Astrocyte (in vitro differentiated cells and primary cell): ENCODE data around the gene SFTPD. TPM values are rescaled to one million over a fixed set of nuclear protein-coding genes. Genes with fewer than 3 reads are reported as not detected.

Experiments used
- DNase-seq: peaks from one replicate; pipeline ENCODE4 v3.0.0-alpha.2; 2010; ENCODE audit warnings: low read depth
- FAIRE-seq: peaks from 2 replicates; lab custom pipeline; 2011; peaks lifted over from hg19 to GRCh38; lab: Jason Lieb, UNC
- H2AFZ ChIP-seq: 2 replicates; pipeline ENCODE4 v1.6.0; 2012; ENCODE audit warnings: low read depth, low read length, inconsistent platforms
- H3K27ac ChIP-seq: 2 replicates; pipeline ENCODE4 v1.5.1; 2011; ENCODE audit warnings: low read depth, low read length, inconsistent platforms
- H3K27me3 ChIP-seq: 2 replicates; pipeline ENCODE4 v1.6.0; 2011; ENCODE audit warnings: low read length, inconsistent platforms; ENCODE audit not compliant: insufficient read depth
- H3K36me3 ChIP-seq: 2 replicates; pipeline ENCODE4 v1.5.1; 2011; ENCODE audit warnings: low read length, inconsistent platforms; ENCODE audit not compliant: insufficient read depth
- H3K4me1 ChIP-seq: 2 replicates; pipeline ENCODE4 v1.5.1; 2011; ENCODE audit warnings: low read length, inconsistent platforms; ENCODE audit not compliant: insufficient read depth
- H3K4me2 ChIP-seq: 2 replicates; pipeline ENCODE4 v1.6.0; 2012; ENCODE audit warnings: low read length, inconsistent platforms
- H3K4me3 ChIP-seq: 2 replicates; pipeline ENCODE4 v1.5.1; 2011; ENCODE audit warnings: low read depth, mild to moderate bottlenecking, low read length, inconsistent platforms; ENCODE audit not compliant: insufficient read depth
- H3K79me2 ChIP-seq: 2 replicates; pipeline ENCODE4 v1.6.0; 2012; ENCODE audit warnings: mild to moderate bottlenecking, low read length, inconsistent platforms; ENCODE audit not compliant: insufficient read depth
- H3K9ac ChIP-seq: 2 replicates; pipeline ENCODE4 v1.6.0; 2012; ENCODE audit warnings: mild to moderate bottlenecking, low read length, inconsistent platforms
- H3K9me3 ChIP-seq: 2 replicates; pipeline ENCODE4 v1.5.1; 2012; ENCODE audit warnings: low read depth, mild to moderate bottlenecking, low read length, inconsistent platforms; ENCODE audit not compliant: insufficient read depth
- H4K20me1 ChIP-seq: 2 replicates; pipeline ENCODE4 v1.6.0; 2012; ENCODE audit warnings: low read length, inconsistent platforms; ENCODE audit not compliant: insufficient read depth
- H3K27ac Mint-ChIP-seq: one replicate; pipeline ENCODE4 v1.8.0; 2021; ENCODE audit warnings: mild to moderate bottlenecking, mixed read lengths; ENCODE audit not compliant: unreplicated experiment
- H3K27me3 Mint-ChIP-seq: one replicate; pipeline ENCODE4 v1.8.0; 2021; ENCODE audit warnings: low read depth, mixed read lengths; ENCODE audit not compliant: unreplicated experiment
- H3K36me3 Mint-ChIP-seq: one replicate; pipeline ENCODE4 v1.8.0; 2021; ENCODE audit warnings: low read depth, mixed read lengths; ENCODE audit not compliant: unreplicated experiment
- H3K4me1 Mint-ChIP-seq: one replicate; pipeline ENCODE4 v1.8.0; 2021; ENCODE audit warnings: low read depth, mixed read lengths; ENCODE audit not compliant: unreplicated experiment
- H3K4me3 Mint-ChIP-seq: one replicate; pipeline ENCODE4 v1.8.0; 2021; ENCODE audit warnings: mild to moderate bottlenecking, moderate library complexity, mixed read lengths; ENCODE audit not compliant: unreplicated experiment
- H3K9me3 Mint-ChIP-seq: one replicate; pipeline ENCODE4 v1.8.0; 2021; ENCODE audit warnings: mild to moderate bottlenecking, mixed read lengths; ENCODE audit not compliant: unreplicated experiment
- EZH2 ChIP-seq: IDR thresholded peaks from 2 replicates; pipeline ENCODE4 v1.6.1; 2012; ENCODE audit warnings: mild to moderate bottlenecking, low read length, inconsistent platforms; ENCODE audit not compliant: insufficient read depth
- total RNA-seq: library from RNA; stranded (reverse); gene quantifications from 2 replicates; pipeline ENCODE4 v1.2.1, GENCODE V29; 2021
- TF ChIP-seq, protein P1 (sequence below): IDR thresholded peaks from 2 replicates; pipeline ENCODE4 v1.5.1; 2011; ENCODE audit warnings: low read depth, mild to moderate bottlenecking, inconsistent platforms, low read length, moderate library complexity; ENCODE audit not compliant: insufficient read depth

Gene SFTPD
- total RNA-seq, 1 donor from 2014 or later, result 0.27 TPM

DNA sequence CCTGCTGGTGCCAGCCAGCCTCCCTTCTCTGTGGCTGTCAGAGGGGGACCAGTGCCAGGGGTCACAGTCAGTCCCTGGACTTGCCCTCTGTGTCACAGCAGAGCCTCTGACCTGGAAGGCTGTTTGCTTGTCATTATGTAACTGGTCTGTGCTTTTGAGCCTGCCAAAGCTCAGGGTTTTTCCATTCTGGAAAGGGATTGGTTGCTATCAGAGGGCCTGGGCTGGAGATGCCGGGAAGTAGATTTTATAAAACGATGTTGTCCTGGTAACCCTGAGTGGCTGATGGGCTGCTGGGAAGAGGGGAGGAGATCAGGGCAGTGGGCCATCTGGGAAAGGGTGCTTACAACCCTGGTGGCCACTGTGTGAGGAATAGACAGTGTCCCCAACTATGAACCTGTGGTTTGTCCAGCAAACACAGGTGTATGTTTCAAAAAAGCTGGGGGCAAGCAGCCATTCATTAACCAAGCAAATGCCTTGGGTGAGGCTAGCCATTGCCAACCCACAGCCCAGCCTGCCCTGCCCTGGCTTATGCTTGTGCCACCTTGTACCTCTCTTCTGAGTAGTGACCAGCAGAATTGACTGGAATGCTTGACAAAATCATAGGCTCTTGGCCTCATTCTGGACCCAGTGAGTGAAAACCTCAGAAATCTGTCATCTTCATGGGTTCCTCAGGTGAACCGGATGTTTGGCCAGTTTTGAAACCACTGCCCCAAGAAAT, 21.6 kb downstream of the SFTPD start:
- Histone ChIP-seq H3K4me3 (no peak overlapping the region), H2AFZ (no peak overlapping the region), H3K4me1 (no peaks in the 10 kb centered on the region), H3K36me3 (no peaks in the 10 kb centered on the region), H3K4me2 (no peak overlapping the region), H3K27ac (no peak overlapping the region), H3K27me3 (peaks cover 17% of the 10 kb centered on the region), H3K9me3 (no peaks in the 10 kb centered on the region), H3K79me2 (no peaks in the 10 kb centered on the region), H4K20me1 (no peaks in the 10 kb centered on the region), H3K9ac (no peak overlapping the region)
- Mint-ChIP-seq H3K4me3 (no peak overlapping the region), H3K4me1 (no peaks in the 10 kb centered on the region), H3K27me3 (peaks cover 23% of the 10 kb centered on the region), H3K27ac (no peak overlapping the region), H3K36me3 (peaks cover 10% of the 10 kb centered on the region), H3K9me3 (peaks cover 5% of the 10 kb centered on the region)
- TF ChIP-seq, protein P1, sequence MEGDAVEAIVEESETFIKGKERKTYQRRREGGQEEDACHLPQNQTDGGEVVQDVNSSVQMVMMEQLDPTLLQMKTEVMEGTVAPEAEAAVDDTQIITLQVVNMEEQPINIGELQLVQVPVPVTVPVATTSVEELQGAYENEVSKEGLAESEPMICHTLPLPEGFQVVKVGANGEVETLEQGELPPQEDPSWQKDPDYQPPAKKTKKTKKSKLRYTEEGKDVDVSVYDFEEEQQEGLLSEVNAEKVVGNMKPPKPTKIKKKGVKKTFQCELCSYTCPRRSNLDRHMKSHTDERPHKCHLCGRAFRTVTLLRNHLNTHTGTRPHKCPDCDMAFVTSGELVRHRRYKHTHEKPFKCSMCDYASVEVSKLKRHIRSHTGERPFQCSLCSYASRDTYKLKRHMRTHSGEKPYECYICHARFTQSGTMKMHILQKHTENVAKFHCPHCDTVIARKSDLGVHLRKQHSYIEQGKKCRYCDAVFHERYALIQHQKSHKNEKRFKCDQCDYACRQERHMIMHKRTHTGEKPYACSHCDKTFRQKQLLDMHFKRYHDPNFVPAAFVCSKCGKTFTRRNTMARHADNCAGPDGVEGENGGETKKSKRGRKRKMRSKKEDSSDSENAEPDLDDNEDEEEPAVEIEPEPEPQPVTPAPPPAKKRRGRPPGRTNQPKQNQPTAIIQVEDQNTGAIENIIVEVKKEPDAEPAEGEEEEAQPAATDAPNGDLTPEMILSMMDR, result no peak
- no peak for TF ChIP-seq EZH2
- DNase-seq (no peak), FAIRE-seq (no peak)

DNA sequence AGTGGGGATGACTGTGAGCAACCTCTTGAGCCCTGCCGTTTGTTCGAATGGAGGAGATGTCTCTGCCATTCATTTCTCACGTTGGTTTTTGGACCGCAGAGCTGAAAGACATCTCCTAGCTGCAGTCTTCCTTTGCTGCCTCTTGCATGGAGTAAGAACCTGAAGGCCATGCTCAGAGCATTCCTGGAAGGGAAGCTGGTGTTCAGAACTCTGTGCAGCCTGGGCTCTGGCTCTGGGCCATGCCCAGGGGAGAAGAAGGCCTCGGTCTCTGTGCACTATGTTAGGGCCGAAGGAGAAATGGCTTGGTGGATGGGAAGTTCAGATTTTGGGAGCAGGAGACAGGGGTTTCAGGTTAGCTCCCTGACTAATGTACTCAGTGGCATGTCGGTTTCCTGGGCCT, 22.9 kb downstream of the SFTPD start:
- Histone ChIP-seq H3K36me3 (no peaks in the 10 kb centered on the region), H3K9ac (no peak overlapping the region), H2AFZ (no peak overlapping the region), H3K27me3 (peaks cover 15% of the 10 kb centered on the region), H3K79me2 (no peaks in the 10 kb centered on the region), H3K4me3 (no peak overlapping the region), H3K27ac (no peak overlapping the region), H3K4me1 (no peaks in the 10 kb centered on the region), H4K20me1 (no peaks in the 10 kb centered on the region), H3K9me3 (no peaks in the 10 kb centered on the region), H3K4me2 (no peak overlapping the region)
- DNase-seq (no peak), FAIRE-seq (no peak)
- Mint-ChIP-seq H3K9me3 (peaks cover 5% of the 10 kb centered on the region), H3K36me3 (peaks cover 10% of the 10 kb centered on the region), H3K27me3 (peaks cover 19% of the 10 kb centered on the region), H3K4me1 (no peaks in the 10 kb centered on the region), H3K27ac (no peak overlapping the region), H3K4me3 (no peak overlapping the region)
- no peak for TF ChIP-seq EZH2
- TF ChIP-seq, protein P1, result no peak

DNA sequence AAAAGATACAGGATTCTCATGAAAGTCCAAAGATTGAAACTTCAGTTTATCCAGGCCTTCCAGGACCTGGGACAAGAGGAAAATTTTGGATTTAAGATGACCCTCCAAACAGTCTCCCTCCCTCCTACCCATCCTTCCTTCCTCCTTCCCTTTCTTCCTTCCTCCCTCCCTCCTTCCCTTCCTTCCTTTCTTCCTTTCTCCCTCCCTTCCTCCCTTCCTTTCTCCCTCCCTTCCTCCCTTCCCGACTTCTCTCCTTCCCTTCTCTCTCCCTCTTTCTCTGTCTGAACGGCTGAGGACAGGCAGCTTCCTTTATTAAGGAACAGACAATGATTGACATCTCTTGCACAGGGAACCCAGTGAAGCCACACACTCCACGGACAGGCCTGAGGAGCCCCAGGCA, 23.3 kb downstream of the SFTPD start:
- no peaks in the 10 kb centered on the region for H3K4me1 ChIP-seq
- Mint-ChIP-seq H3K4me3 (no peak overlapping the region), H3K4me1 (no peaks in the 10 kb centered on the region), H3K27me3 (peaks cover 16% of the 10 kb centered on the region), H3K9me3 (peaks cover 5% of the 10 kb centered on the region), H3K36me3 (peaks cover 10% of the 10 kb centered on the region), H3K27ac (no peak overlapping the region)
- H3K27me3 ChIP-seq, result peaks cover 11% of the 10 kb centered on the region
- H3K9ac ChIP-seq, result no peak overlapping the region
- no peaks in the 10 kb centered on the region for H3K9me3 ChIP-seq
- FAIRE-seq (no peak), DNase-seq (no peak)
- H3K4me3 ChIP-seq, result no peak overlapping the region
- H4K20me1 ChIP-seq, result no peaks in the 10 kb centered on the region
- no peaks in the 10 kb centered on the region for H3K79me2 ChIP-seq
- TF ChIP-seq, protein P1, result no peak
- TF ChIP-seq EZH2, result no peak
- H3K27ac ChIP-seq, result no peak overlapping the region
- no peaks in the 10 kb centered on the region for H3K36me3 ChIP-seq
- H3K4me2 ChIP-seq, result no peak overlapping the region
- no peak overlapping the region for H2AFZ ChIP-seq
